ENCODE results near the gene FCMR. TPM values are rescaled to one million over a fixed set of nuclear protein-coding genes. Genes with fewer than 3 reads are reported as not detected.

The FCMR gene
- total RNA-seq, 4 donors from 2014 or later: 1.1 to 54.1 (median 4.3) TPM

GRCh38 chr1:206963119-206963712 is 41.5 kb upstream of the FCMR start:
- TF ChIP-seq, protein P1, sequence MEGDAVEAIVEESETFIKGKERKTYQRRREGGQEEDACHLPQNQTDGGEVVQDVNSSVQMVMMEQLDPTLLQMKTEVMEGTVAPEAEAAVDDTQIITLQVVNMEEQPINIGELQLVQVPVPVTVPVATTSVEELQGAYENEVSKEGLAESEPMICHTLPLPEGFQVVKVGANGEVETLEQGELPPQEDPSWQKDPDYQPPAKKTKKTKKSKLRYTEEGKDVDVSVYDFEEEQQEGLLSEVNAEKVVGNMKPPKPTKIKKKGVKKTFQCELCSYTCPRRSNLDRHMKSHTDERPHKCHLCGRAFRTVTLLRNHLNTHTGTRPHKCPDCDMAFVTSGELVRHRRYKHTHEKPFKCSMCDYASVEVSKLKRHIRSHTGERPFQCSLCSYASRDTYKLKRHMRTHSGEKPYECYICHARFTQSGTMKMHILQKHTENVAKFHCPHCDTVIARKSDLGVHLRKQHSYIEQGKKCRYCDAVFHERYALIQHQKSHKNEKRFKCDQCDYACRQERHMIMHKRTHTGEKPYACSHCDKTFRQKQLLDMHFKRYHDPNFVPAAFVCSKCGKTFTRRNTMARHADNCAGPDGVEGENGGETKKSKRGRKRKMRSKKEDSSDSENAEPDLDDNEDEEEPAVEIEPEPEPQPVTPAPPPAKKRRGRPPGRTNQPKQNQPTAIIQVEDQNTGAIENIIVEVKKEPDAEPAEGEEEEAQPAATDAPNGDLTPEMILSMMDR (IDR thresholded peaks at IDR 0.05; ENCODE audit: low read depth): no peak

DNA sequence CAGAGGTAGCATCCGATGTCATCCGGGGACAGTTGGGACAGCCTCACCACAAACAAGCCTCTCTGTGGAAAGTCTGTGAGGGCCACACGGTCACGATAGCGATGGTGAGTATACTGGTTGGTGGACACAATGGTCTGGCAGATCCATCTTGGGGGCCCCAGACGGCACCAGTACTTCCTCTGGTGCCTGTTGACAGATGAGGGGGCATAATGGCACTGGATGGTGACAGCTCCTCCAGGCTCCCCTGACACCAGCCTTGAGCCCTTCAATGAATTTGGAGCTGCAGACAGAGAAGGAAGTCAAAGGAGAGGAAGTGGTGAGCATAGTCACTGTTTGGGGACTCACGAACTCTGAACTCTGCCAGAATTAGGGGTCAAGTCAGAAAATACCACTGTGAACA is 40.5 kb upstream of the FCMR start:
- TF ChIP-seq, protein P1 (IDR thresholded peaks at IDR 0.05; ENCODE audit: low read depth): no peak

GRCh38 chr1:206961668-206962067 is 39.9 kb upstream of the FCMR start:
- TF ChIP-seq, protein P1 (IDR thresholded peaks at IDR 0.05; ENCODE audit: low read depth): no peak

- TF ChIP-seq, protein P1 (IDR thresholded peaks at IDR 0.05; ENCODE audit: low read depth): no peak
These were observed 39.1 kb upstream of the FCMR start for GRCh38 chr1:206960676-206961386.

DNA sequence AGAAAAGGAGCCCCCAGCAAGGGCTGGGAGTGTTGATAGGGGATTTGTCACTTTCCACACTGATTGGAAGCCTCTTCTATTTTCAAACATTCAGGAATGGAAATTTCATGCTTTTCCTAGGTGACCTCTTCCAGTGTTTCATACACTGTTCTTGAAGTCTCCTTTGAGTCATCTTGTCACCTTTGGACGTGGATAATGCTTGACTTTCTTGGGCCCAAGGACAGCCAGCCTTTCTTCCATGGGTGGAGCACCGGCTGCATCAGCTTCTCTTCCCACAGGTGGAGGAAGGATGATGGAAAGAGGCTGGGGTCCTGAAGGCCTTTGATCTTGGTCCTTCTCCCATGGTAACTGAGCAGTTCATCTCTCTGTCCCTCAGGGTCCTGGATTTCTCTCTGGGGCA is 36.4 kb upstream of the FCMR start:
- TF ChIP-seq, protein P1 (IDR thresholded peaks at IDR 0.05; ENCODE audit: low read depth): no peak

- TF ChIP-seq, protein P1 (IDR thresholded peaks at IDR 0.05; ENCODE audit: low read depth): no peak
These were observed 35.9 kb upstream of the FCMR start for GRCh38 chr1:206957639-206958038.

DNA sequence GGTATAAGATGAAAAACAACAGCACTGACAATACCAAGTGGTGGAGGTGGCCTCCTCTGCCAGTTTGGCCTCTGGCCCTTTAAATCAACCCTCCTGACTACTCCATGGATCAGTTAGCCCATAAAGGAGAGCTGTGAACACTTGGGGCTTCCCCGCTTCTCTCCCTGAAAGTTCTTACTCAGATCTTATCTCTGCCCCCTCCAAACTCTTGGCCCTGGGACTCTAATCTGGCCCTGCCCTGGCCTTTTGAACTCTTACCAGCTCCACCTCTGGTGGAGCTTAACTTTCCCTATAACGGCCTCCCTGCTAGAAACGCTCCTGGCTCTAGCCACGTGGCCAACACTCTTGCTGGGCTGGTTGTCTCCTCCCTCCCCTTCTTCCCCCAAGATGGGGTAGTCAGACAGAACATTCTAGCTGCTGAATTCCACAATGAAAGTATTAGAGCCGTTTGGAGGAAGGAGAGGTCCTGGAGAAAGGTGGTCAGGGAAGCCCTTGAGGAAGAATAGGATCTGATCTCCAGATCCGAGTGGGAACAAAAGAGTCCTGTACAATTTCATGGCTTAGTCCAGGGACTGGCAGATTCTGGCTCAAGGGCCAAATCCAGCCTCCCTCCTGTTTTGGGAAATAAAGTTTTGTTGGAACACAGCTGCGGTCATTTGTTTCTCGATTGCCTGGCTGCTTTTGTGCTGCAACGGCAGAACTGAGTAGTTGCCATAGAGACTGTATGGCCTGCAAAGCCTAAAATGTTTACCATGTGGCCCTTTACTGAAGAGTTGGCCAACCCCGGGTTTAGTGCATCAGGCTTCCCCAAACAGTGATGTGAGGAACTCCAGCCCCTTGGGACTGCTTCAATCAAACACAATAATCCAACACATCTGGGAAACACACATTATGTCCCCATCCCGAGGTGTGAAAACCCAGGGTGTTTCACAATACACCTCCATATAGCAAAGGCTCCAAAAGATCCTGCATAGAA is 34.0 kb upstream of the FCMR start:
- TF ChIP-seq, protein P1 (IDR thresholded peaks at IDR 0.05; ENCODE audit: low read depth): no peak

Data from subcutaneous adipose tissue (tissue), 4 donors.